Right ventricle myocardium inferior (tissue), 1 donor: ENCODE data around the gene DAD1. TPM values are rescaled to one million over a fixed set of nuclear protein-coding genes. Genes with fewer than 3 reads are reported as not detected.
"Not testable (repeated sequence)": the region's sequence is repeated elsewhere in the genome, so short reads cannot be mapped to it uniquely, and the experiment has no call there.

Source experiments
- ATAC-seq: fragments of 200-7000 bp; cut with Tn5 transposase; one replicate; pipeline ENCODE4 v1.9.1; 2020; ENCODE audit warnings: mild to moderate bottlenecking, moderate library complexity
- DNase-seq: peaks from one replicate; pipeline ENCODE4 v3.0.0; 2021; ENCODE audit errors: missing footprints
- intact Hi-C: fragments of 100-400 bp; cut with DNase I; formaldehyde crosslinking; loops from one replicate; pipeline ENCODE4 v1.11.0; 2022
- total RNA-seq: library from RNA; stranded (reverse); fragmentation: NEBNext Ultra II Directional; extraction: Animal tissue kit (Norgen Biotek cat#: 25700); gene quantifications from one replicate; pipeline ENCODE4 v1.2.1, GENCODE V29; 2021
- donor health status: DM: no; HTN: yes; CAD: no; lungs with severe emphysema.

Gene DAD1
- total RNA-seq, 1 donor from 2014 or later: 143 TPM

DNA sequence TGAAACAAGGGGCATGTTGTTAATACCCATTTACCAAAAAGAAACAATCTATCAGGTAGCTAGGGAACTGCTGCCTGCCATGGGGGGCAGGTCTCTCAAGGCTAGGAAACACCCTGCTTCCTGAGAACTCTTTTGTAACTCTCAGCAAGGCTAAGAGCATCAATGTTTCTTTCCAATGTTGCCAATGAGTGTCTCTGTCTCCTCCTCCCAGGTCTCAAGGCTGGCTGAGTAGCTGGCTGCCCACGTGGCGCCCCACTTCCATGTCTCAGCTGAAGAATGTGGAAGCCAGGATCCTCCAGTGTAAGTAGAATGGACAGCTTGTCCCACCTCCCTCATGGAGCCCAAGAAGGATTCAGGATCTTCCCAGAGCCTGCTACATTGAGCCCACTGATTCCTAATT is 12.4 kb upstream of the DAD1 start:
- intact Hi-C loops: no loop called here
- DNase-seq: no peak
- no peak for ATAC-seq

DNA sequence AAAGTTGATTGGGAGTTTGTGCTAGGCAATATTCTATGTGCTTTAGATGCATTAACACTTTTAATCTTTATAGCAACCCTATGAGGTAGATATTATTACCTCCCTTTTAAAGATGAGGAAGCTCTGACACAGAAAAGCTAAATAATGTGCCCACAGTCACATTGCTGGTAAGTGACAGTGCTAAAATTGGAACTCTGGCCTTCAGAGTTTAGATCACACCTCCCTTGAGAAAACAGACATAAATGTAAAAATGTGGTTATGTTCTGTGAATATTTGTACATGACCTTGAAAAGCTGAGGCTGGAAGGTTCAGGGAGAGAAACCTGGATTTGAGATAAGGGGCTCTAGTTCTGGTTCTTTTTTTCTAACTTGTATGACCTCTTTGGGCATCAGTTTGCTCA is 11.0 kb upstream of the DAD1 start:
- intact Hi-C loops: no loop called here
- no peak for ATAC-seq
- no peak for DNase-seq

DNA sequence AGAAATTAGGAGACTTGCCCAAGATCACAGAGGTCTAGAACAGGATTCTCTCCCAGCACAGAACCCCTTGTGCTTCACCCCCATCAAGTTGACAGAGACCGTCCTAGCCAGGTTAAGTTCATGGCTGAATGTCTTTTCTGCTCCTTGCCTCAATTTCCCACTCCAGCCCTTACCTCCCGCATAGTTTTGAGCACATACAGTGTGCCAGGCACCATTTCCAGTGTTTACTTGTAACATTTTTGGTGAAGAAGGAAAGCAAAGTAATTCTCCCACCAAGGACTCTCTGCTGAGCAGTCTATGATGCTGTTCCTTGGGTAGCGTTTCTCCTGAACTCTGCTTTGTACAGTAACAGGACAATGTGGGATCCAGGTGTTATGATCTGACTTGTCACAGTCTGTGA is 10.3 kb upstream of the DAD1 start:
- DNase-seq: no peak
- ATAC-seq: no peak
- intact Hi-C loops: no loop called here

DNA sequence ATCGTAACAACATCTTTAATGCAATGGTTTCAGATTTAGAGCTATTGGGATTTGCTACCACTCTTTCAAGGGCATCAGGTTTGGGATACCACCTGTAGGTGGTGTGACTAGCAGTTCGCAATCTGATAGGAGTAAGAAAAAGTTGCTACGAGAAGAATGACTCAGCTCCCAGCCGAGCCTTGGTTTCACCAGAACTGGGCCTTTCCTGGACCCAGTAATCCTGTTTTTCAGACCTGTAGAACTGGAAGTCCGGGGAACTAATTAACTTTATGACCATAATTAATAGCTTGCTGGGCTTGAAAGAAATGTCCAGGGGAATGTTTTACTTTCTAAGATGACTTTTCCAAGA is 9.8 kb upstream of the DAD1 start:
- intact Hi-C loops: no loop called here
- ATAC-seq (no peak), DNase-seq (no peak)

DNA sequence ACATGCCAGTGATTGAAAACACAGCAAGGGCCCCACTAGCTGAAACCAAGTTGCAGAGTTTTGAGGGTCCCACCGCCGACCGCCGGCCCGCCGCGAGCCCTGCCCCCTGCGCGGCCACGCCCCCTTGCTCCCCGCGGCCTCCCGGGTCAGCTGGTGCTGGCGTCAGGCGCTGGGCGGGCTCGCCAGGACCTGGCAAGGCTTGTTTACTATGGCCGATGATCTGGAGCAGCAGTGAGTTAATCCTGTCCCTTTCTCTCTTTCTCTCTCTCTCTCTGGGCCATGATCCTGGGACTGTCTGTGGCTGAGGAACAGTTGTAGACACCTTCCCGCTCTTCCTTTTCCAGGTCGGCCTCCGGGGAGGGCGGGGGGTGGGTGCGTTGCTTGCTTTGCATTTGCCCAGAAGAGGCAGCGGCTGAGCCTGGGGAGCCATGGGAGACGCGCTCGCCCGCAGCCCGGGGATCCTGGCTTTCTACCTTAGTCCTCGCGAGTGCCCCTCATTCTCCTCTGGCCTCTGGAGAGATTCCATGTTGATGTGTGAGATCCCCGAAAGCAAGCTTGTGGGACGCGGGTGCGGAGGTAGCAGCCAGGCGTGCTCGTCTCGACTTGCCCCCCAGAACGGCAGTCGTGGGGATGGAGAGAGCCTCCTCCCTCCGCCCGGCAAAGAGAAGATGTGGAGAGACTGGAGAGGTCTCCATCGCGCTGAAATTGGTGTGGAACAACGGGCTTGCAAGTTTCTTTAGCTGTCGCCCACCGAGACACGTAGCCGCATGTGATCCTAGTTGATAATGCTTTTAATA is 9.3 kb upstream of the DAD1 start, which contains the start of gene ABHD4:
ABHD4 (plus strand) TSS at position 202 of the 797 bp plus-strand sequence; CDS start at position 209, 7 bp downstream.
- intact Hi-C loops: no loop called here
- ATAC-seq (peak; percentile 98), DNase-seq (peak; percentile 93)

DNA sequence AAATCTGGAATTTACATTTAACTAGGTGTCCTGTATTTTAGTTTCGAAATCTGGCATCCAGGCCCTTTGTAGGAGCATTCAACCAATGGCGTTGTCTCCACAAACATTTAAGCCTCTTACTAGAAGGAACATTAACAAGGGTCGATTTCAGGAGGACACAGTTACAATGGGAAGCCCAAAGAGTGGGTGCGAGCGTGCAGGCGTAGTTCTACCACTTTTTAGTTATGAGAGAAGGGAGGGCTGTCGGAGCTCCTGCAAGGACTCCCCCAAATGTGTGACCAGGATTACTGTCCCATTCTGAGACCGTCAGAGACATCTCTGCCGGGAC is 8.7 kb upstream of the DAD1 start:
- DNase-seq (no peak), ATAC-seq (peak; percentile 36)
- intact Hi-C loops: no loop called here

DNA sequence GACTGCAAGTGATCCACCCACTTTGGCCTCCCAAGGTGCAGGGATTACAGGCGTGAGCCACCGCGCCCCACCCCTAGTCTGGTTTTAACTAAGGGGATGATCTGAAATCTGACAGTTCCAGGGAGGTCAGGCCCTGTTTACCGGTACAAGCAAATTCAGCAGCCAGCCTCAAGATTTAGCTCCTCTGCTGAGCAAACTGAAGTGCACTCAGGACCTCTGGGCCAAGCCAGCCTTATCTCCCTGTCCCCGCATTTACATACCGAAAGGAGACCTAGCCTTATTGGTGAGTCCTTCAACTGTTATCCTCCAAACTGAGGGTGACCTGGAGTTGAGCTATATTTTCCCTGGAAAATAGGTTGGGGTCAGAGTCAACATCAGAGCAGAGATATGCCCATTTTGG is 8.2 kb upstream of the DAD1 start:
- ATAC-seq: no peak
- intact Hi-C loops: no loop called here
- DNase-seq: no peak

DNA sequence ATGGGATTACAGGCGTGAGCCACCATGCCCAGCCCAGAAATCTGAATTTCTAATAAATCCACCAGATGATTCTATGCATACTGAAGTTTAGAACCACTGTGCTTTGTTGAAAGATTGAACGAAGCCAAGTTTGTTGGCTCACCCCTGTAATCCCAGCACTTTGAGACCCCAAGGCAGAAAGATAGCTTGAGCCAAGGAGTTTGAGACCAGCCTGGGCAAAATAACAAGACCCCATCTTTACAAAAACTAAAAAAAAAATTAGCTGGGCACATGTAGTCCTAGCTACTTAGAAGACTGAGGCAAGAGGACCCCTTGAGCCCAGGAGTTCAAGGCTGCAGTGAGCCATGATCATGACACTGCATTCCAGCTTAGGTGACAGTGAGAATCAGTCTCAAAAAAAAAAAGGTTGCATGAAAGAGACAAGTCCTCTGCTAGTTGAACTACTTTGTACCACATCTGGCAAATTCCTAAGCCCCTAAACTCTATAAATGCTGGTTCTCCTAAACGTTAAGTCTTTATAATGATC is 7.4 kb upstream of the DAD1 start:
- DNase-seq (no peak), ATAC-seq (no peak)
- intact Hi-C loops: no loop called here

DNA sequence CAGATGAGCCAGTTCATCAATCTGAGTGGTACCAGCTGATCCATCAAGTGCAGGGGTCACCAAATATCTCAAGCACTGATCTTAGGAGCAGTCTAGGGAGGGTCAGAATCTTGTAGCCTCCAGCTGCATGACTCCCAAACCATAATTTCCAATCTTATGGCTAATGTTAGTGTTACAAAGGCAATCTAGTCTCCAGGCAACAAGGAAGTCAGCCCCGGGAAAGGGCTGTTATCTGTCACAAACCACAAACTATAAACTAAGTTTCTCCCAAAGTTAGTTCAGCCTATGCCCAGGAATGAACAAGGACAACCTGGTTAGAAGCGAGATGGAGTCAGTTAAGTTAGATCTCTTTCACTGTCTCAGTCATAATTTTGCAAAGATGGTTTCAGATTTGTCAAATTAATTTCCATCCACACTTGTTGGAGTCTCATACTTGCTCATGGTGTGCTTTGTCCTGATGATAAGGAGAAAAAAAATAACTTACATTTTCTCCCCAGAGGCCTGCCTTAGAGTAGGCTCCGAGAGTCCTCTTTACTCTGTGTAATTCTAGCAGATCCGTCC is 5.2 kb upstream of the DAD1 start:
- intact Hi-C loops: no loop called here
- ATAC-seq (no peak), DNase-seq (no peak)

DNA sequence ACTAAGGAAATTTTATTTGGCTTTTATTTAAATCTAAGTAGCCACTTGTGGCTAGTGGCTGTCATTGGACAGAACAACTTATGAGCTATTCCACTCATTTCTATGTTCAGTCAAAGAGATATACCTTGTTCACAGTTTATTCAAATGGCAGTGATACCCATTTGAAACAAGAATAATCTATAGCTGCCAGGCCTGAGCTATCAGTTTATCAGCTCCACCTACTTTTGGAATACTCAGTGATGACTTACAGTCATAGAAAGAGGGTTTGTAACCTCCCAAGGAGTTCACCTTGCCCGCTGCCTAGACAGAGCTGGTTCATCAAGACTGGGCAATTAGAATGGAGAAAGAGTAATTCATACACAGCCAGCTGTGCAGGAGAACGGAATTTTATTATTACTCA is 4.6 kb upstream of the DAD1 start:
- intact Hi-C loops: no loop called here
- no peak for ATAC-seq
- no peak for DNase-seq

DNA sequence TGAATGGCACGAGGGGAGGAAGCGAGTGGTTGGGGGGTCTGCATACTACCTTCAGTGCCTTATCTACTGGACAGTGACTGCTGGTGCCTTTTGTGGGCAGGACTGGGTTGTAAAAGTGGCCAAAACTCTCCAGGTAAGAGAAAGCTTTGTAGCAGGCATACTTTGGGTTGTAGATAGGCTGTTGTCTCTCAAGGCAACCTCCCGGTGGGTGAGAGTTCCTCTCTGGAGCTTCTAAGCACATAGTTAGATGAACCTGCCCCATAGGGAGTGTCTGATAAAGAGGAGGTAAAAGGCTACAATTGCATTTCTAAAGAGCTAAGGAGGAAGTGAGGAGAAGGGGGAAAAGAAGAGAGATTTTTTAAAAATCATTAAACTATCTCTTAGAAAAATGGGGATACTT is 4.2 kb upstream of the DAD1 start:
- intact Hi-C loops: no loop called here
- no peak for DNase-seq
- ATAC-seq: no peak

DNA sequence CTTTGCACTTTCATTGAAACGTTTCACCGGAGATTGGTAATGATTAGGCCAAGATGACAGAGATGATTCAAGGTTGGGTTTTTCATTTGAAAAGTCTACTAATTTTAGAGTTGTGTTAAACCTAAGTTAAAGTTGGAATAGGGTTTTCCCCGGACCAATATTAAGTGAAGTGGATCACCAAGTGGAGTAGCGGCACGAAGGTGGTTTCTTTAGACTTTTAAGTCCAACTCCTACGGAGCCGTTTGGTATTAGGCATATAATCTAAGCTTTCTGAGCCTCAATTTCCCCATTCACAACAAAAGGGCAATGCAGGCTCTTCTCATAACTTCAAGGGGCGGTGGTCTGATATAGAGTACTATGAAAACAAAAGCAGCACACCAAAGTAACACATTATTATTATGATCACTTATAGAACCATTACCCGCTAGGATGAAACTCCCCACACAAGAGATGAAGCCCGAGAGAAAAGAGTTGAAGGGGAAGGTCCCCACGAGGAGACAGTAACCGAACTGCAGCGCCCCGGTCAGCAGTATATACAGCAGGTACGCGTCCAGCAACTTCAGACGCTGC is 413 bp downstream of the DAD1 start:
- intact Hi-C loops: no loop called here
- ATAC-seq: no peak
- no peak for DNase-seq

DNA sequence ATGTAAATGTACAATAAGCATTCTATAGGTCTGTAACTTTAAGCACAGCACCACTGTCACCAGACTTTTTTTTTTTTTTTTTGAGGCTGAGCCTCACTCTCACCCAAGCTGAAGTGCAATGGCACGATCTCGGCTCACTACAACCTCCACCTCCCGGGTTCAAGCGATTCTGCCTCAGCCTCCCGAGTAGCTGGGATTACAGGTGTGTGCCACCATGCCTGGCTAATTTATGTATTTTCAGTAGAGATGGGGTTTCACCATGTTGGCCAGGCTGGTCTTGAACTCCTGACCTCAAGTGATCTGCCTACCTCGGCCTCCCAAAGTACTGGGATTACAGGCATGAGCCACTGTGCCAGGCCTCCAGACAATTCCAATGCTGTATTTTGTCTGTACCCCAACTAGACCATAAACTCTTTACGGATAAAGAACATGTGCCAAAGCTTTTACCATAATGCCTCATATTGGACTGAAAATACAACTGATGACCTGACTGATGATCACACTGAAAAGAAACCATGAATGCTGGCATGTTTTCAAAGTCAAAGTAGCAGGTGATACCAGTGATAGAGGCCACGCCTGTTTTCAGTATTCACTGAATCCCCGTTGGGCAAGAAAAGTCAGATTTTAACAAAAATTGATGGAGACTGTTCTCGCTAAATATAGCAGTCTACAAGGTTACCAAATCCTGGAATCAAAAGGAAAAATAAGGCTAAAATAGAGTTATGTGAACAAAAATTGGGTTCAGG is 1.2 kb downstream of the DAD1 start:
- intact Hi-C loops, DNase-seq, ATAC-seq: not testable (repeated sequence)

DNA sequence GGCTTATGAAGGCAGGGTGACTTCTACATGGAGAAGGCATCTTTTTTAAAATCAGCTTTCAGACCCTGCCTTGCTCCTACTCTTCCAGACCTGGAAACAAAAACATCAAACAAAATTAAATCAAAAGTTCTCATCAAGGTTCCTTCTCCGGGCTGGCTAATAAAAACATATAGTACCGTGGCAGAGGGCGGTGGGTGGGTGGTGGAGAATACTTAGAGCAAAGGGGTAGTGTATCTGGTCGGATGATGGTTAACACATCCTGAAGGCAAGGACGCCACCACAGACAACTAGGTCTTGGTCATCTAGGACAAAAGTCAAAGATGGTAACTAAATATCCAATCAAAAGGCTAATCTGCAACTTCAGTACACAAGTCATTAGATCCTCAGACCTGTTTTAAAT is 1.8 kb downstream of the DAD1 start:
- no peak for ATAC-seq
- intact Hi-C loops: no loop called here

DNA sequence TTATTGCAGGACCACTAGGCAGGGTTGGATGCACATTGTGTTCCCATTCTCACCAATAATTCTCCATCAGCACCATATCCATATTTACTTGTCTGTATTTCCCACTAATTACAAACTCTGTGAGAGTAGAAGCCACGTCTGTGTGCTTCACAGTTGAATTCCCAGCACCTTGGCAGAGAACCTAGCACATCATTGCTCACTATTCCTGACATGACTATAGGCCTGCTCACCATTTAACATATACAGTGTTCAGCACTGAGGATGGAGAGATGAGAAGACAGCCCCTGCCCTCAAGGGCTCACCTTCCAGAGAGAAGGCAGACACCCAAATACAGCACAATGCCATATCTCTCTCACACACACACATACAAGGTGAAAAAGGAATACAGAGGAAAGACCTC is 5.0 kb downstream of the DAD1 start:
- DNase-seq: no peak
- ATAC-seq: no peak
- intact Hi-C loops: no loop called here

More for the DNA sequence above, 1.8 kb downstream of the DAD1 start:
- DNase-seq: no peak

DNA sequence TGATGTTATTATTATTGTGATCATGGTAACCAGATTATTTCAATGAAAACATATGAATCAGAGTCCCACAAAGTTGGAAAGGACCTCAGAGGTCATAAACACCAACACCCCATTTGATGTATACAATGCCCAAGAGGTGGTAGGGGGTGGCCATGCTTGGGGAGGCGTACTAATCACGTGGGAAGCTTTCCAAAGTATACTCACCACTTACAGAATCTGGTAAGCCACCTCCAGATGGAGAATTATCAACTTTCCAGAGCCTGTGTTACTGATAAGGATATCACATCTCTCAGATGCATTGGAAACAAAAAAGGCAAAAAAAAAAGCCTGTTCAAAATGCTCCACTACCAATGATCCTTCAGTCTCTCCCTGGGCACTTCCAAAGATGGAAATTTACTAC is 8.4 kb downstream of the DAD1 start:
- DNase-seq (no peak), ATAC-seq (no peak)
- intact Hi-C loops: no loop called here

DNA sequence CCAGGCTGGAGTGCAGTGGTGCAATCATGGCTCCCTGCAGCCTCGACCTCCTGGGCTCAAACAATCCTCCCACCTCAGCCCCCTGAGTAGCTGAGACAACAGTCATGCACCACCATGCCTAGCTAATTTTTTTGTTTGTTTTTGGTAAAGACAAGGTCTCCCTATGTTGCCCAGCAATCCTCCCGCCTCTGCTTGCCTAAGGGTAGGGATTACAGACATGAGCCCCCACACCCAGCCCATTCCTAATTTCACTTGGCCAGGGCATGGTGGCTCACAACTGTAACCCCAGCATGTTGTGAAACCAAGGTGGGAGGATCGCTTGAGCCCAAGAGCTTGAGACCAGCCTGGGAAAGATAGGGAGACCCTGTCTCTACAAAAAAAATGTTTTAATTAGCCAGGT is 9.1 kb downstream of the DAD1 start:
- intact Hi-C loops: no loop called here
- DNase-seq (no peak), ATAC-seq (no peak)

DNA sequence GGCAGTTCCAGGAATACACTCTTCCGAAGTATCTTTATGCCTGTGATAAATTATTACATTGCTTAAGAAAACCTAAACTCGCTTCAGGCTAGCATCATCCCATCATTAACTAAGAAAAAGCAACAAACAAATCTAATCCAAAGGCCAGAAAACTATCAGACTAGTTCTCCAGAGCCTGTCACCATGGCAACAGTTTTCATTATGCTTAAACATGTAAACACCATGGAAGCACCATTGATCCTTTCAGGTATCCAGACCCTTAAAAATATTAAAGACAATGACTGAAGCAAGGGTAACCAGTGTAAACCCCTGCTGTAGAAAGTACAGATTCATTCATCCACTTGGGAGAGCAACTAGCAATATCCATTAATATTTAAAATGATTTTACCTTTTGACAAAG is 9.8 kb downstream of the DAD1 start:
- intact Hi-C loops: no loop called here
- ATAC-seq: no peak

DNA sequence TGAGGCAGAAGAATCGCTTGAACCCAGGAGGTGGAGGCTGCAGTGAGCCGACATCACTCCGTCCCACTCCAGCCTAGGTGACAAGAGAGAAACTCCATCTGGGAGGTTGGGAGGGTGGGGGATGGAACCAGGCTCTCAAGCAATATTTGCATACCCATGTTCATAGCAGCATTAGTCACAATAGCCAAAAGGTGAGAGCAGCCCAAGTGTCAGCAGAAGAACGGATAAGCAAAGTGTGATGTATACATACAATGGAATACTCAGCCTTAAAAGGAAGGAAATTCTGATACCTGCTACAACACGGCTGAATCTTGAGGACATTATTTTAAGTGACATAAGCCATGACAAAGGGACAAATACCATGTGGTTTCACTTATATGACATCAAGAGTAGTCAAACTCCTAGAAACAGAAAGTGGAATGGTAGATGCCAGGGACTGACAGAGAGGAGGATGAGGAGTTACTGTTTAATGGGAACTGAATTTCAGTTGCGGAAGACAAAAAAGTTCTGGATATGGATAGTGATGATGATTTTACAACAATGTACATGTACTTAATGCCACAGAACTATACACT is 11.6 kb downstream of the DAD1 start:
- ATAC-seq: no peak
- DNase-seq: no peak
- intact Hi-C loops: no loop called here

More for the DNA sequence above, 9.8 kb downstream of the DAD1 start:
- no peak for DNase-seq
